Suppressor macrophage treated with lipopolysaccharide for 4 hours (primary cell): ENCODE data around the gene WDPCP.
"Not testable (repeated sequence)": the region's sequence is repeated elsewhere in the genome, so short reads cannot be mapped to it uniquely, and the experiment has no call there.

Source experiments
- DNase-seq: peaks from one replicate; pipeline ENCODE4 v3.0.0-alpha.2; 2020

The WDPCP gene, protein sequence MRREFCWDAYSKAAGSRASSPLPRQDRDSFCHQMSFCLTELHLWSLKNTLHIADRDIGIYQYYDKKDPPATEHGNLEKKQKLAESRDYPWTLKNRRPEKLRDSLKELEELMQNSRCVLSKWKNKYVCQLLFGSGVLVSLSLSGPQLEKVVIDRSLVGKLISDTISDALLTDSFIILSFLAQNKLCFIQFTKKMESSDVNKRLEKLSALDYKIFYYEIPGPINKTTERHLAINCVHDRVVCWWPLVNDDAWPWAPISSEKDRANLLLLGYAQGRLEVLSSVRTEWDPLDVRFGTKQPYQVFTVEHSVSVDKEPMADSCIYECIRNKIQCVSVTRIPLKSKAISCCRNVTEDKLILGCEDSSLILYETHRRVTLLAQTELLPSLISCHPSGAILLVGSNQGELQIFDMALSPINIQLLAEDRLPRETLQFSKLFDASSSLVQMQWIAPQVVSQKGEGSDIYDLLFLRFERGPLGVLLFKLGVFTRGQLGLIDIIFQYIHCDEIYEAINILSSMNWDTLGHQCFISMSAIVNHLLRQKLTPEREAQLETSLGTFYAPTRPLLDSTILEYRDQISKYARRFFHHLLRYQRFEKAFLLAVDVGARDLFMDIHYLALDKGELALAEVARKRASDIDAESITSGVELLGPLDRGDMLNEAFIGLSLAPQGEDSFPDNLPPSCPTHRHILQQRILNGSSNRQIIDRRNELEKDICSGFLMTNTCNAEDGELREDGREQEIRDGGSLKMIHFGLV

DNA sequence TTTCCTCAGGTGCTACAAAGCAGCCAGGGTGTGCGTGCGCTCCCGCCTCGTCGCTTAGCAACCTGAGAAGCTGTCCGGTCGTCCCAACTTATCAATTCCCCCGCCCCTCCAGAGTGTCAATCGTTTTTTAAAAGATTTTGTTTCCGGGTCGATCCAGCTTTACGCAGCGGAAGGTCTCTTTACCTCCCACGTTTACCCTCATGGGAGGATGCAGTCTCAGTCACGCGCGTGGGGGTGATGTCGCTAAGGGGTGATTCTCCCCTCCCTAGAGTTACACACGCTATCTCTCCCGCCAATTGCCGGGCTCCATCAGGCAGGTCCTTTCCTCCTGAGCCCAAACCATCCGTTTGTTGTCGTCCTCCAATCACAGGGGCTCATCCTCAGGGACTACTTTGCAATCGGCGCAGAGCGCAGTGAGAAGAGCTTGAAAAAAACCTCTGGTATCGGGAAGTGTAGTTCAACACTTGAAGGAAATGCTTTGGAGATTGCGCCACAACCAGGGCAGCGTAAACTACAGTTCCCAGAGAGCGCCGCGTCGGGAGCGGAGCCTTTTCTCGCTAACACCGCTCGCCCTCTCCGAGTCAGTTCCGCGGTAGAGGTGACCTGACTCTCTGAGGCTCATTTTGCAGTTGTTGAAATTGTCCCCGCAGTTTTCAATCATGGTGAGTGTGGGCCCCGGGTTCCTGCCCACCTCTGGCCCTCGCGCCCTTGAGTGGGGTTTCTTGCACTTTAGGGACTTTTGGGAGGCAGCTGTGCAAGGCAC lies at the start of gene WDPCP, which contains the start of gene MDH1:
WDPCP (minus strand) TSS at position 93 of the 763 bp plus-strand sequence. CDS start 206 bp downstream, outside the sequence.
MDH1 (plus strand) TSS at position 579 of the 763 bp plus-strand sequence; CDS start at position 660, 81 bp downstream.
- peak; percentile 98 for DNase-seq

DNA sequence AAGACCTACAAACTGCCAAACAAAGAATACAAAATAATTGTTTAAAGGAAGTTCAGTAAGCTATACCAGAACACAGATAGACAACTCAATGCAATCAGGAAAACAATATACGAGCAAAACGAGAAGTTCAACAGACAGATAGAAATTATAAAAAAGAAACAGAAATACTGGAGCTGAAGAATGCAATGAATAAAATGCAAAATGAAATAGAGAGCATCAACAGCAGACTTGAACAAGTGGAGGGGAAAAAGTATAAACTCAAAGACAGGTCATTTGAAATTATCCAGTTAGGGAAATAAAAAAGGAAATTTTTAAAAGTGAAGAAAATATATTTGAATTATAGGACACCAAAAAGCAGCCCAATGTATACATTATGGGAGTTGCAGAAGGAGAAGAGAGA lies 44.1 kb upstream of the WDPCP start:
- no peak for DNase-seq

DNA sequence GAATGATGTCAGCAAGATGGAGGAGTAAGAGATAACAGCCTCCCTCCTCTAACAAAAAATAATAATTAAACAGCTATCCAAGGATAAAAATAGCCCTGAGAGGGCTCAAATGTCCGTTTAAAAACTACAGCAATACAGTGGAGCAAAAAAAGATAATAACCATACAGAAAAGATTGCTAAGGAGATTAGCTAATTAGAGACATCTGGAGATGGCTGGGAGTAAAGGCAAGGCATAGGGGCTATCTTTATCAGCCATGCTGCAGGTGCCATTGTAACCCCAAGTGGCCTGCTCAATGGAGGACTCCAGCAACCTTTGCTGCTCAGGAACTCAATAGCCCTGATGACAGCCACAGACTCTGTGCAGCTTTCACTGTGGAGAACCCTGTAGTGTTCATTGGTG lies 43.2 kb upstream of the WDPCP start:
- DNase-seq: no peak

DNA sequence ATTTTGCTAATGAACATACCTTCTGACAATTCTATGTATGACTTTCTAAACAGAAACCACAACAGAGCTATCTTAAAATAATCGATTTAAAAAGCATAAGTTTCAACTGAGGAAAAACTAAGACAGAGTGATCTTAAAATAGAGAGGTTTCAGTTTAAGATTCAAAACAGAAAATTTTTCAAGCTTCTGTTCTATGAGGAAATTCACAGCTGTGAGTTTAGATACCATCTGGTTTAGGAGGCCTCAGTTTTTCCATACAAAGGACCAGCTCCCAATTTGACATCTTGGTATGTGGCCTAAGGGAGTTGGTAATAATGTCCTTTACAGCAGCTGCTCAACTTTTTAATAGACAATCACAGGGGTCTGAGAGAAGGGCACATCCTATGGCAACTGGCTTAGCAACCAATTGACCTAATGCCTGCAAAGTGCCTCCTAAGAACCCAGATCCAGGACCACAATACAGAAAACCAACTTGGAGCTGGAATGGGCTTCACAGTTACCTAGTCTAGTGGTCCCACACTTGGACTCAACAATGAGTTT lies 40.2 kb upstream of the WDPCP start:
- no peak for DNase-seq

DNA sequence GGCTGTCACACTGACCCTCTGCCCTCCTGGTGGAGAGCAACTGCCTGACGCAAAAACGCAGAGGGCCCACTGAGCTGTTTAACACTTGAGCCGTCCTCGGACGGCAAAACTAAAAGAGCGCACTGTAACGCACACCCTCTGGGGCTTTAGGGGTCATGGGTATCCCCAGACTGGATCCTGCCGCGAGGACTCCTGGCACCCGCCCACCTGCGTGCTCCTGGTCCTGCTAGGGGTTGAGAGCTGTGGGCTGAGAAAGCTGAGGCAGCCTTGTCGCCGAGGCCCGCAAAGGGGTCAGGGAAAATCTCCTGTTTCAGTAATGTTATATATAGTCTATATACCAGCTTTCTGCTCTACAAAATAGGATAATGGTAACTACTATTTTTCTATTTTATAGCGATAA lies 39.6 kb upstream of the WDPCP start:
- no peak for DNase-seq

DNA sequence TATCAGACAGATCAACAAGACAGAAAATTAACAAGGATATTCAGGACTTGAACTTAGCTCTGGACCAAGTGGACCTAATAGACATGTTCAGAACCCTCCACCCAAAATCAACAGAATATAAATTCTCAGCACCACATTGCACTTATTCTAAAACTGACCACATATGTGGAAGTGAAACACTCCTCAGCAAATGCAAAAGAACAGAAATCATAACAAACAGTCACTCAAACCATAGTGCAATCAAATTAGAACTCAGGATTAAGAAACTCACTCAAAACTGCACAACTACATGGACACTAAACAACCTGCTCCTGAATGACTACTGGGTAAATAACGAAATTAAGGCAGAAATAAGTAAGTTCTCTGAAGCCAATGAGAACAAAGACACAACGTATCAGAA lies 35.5 kb upstream of the WDPCP start:
- not testable (repeated sequence) for DNase-seq

DNA sequence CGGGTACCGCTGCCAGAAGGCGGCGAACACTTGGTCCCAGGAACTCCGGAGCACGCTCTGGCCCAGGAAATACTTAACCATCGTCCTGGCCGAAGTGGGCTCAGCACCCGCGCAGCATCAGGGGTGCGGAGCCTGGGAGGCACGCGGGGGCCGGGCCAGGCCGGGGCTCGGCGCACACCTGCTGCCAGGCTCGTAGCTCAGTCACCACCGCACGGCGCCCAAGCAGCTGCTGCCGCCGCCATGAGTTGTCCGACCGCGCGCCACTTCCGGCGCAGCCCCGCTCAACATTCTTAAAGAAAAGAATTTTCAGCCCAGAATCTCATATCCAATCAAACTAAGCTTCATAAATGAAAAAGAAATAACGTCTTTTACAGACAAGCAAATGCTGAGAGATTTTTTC lies 34.5 kb upstream of the WDPCP start:
- no peak for DNase-seq

DNA sequence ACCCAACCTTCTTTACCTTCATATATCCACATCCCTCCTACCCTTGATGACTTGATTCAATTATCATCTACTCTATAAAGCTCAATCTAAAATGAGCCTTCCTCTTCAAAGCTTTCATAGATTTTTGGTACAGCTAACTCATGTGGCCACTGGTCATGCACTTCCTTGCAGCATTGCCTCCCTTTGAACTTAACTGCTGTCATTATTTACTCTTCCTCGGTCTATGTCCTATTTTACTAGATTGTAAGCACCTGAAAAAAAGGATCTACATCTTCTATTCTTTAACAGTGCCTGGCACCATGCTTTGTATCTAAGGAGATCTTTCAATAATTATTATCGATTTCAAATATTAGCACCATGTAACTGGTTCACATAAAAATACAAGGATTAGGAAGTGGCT lies 31.1 kb upstream of the WDPCP start:
- DNase-seq: no peak

DNA sequence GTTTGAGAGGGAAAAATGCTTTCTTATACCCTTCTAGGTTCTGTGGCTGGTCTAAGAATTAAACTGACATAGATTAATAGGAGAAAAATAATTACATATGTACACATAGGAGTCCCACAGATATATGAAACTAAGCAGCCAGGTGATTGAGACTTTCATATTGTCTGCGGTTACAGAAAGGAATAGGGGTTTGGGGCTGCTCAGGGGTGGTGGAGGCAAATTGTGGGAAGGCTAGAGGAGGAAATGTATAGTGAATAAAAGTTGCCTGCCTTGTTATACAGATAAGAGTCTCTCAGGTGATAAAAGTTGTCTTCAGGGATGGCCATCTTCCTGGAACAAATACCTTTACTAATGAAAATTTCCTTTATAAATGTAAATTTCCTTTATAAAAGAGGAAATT lies 29.1 kb upstream of the WDPCP start:
- DNase-seq: no peak

DNA sequence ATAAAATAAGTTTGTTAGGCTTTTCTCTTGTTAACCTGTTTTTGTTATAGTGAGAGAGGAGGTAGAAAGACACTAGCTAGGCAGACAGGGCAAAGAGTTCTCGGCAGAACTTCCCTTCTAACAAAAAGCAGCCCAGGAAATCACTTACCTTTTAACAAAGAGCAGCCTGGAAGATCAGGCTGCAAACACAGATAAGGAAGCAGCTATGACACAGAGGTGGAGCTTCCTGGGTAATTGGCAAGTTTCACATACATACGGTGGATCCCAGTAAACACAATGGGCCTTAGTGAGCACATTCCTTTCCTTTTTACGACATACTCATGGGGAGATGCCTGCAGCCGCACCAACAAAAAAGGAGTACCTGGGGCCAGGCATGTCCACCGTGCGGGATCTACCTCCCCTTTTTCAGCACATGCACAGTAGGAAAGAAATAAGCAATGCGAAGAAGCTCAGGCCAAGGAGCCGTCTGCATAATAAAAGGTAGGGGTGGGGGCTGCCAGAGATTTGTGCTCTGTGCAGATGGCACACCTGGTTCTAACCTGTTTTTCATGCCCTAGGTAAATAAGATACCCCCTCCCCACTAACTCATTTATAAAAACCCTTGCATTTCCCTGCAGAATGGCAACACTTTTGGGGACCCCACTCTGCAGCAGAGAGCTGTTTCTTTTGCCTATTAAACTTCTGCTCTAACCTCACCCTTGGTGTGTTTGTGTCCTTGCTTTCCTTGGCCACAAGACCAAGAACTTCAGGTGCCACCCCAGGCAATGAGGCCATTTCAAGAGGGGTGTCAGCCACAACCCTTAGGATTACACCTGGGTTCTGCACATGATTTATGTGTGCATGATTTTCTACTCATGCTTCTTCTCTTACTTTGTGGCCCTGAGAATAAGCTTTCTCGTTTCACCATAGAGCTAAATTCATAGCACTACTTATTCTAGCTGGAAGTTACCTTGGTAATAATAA lies 27.0 kb upstream of the WDPCP start:
- no peak for DNase-seq

DNA sequence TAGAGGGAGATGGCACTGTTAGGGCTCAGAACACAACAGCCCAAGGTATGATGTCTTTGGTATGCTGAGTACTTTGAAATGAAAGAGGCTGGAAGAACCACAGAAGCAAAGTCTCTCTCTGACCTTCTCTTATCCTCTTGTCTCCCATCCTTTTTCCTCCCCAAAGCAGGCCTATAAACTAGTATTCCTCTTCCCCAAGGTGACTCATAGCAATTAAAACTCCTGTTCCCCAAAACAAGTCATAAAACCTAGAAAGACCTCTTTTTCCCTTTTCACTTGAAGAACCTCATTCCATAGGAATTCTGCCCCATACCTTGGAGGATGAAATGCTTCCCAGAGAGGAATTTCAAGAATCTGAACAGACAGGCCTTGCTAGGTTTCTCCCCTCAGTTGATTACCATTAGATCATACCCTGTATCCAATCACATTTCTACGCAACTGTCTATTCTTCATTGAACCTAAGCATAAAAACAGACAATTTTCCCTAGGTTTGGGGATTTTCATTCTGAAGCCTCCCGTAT lies 26.2 kb upstream of the WDPCP start:
- DNase-seq: no peak

DNA sequence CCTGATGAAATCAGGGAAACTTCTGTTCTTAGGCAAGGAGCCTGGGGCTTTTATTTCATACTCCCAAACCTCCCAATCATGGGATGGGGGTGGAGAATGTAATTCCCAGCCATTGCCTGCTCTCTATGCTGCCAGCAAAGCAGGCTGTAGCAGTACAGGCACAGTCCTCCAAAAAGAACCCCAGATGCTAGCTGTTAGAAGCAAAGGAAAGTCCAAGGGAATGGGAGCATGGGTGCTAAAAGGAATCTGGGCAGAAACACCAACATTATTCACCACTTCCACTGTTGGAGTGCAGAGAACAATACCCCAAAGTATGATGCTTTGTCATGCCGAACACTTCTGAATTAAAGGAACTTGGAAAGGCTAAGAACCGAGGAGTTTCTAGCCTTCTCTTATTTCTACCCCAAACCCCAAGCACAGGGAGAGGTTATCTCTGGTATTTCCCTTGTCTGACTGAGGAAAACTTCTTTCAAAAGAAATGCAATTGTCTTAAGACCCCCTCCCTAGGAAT lies 25.2 kb upstream of the WDPCP start:
- no peak for DNase-seq

DNA sequence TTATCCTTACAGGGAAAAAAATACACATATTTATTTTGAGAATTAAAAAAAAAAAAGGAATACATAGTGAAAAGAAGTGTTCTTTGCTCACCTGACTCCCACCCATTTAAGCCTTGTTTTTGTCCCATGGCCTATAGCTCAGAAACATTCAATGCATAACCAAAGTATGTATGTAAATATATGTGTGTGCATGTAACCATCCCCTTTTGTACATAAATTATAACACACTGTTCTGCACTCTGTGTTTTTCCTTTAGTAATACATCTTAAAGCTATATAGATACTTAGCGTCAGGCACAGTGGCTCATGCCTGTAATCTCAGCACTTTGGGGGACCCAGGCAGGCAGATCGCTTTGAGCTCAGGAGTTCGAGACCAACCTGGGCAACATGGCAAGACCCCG lies 22.2 kb upstream of the WDPCP start:
- DNase-seq: no peak

DNA sequence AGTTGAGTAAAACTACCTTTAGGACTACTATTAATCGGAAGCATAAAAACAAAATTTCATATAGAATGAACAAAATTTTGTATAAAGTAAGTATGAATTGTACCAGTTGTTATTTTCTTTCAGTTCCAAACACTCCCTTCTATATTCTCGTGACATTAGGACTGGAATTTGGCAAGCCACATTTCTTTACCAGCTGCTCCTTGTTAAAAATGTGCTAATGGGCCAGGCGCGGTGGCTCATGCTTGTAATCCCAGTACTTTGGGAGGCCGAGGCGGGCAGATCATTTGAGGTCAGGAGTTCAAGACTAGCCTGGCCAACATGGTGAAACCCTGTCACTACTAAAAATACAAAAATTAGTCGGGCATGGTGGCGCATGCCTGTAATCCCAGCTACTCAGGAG lies 20.6 kb upstream of the WDPCP start:
- not testable (repeated sequence) for DNase-seq

DNA sequence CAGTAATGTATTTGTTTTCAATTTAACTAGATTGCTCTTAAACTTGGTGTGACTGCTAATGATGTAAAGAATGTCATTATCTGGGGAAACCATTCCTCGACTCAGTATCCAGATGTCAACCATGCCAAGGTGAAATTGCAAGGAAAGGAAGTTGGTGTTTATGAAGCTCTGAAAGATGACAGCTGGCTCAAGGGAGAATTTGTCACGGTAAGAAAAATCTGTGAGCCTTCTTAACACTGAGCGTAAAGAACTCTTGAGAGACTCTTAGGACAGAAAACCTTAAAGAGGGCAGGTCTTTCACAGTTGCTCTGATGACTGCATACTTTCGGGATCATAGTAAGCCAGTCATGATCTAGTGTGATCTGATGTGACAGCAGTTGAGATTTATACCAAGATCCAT lies 16.4 kb upstream of the WDPCP start:
- no peak for DNase-seq

DNA sequence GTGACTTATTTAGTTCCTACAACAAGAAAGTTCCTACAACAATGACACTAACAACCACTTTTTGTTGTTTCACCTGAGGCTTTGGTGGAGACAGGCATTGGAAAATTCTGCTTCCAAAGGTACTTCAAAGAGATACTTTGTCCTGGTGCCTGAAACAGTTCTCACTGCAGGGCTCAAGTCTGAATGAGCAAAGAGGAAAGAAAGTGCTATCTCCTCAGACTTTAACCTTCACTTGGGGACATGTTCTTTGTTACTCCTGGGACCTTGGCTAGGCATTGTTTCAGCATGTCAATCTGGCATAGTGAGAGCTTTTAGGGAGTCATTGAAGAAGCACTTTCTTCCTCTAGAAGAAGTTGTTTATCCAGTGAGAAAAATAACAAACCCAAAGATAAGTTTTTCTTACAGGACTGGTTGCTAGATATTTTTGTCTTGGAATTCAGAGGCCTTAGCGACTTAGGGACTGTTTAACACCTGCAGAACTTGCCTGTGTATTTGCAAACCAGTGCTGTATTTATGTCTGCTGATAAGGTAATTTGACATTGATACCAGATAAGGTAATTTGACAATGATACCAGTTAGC lies 12.7 kb upstream of the WDPCP start:
- no peak for DNase-seq

DNA sequence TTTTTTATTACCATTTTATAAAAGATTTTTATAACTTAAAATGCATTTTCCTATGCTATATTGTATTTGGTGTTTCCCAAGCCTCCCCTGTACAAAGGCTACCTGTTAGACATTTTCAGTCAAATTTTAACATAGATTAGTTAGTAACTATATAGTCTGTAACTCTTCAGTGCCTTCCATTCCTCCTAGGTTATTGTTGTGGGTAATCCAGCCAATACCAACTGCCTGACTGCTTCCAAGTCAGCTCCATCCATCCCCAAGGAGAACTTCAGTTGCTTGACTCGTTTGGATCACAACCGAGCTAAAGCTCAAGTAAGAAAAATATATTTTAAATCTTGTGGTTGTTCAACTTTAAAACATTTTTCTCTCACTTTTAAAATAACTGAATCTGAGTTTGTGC lies 10.7 kb upstream of the WDPCP start:
- DNase-seq: no peak

DNA sequence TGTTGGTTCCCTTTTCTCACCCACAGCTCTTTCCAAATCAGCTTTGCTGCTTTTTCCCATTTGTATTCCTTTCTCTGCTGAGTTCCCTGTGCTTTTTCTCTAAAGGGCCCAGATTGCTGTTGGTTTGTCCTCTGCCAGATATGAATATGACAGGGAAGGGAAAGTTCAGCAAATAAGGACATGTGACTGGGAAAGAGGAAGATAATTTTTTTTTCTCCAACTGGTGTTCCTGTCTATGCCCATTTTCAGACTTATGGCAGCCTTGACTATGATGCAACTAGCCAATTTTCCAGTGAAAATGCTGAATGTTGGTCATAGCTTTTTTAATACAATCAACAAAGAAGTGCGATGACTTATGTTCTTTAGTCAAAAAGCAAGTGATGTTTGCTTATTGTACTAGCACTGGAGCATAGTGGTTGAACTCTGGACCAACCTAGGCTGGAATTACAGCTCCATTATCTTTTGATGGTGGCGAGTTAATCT lies 8.2 kb upstream of the WDPCP start:
- peak; percentile 76 for DNase-seq

DNA sequence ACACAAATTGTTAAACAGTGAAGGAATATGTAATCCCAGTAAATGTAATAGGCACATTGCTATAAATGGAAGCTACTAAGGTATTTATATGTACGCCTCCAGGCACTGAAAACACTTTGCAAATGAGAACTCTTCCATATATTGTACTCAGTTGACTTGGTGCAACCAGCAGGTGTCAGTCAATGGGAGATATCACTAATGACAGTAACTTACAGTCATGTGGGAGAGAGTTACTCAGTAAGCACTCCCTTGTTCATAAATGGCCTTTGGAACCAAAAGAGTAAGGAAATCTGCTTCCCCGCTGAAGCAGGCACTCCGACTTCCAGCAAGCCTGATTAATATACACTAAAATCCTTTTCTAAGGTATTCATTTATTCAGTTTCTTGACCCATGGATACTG lies 6.4 kb upstream of the WDPCP start:
- no peak for DNase-seq

DNA sequence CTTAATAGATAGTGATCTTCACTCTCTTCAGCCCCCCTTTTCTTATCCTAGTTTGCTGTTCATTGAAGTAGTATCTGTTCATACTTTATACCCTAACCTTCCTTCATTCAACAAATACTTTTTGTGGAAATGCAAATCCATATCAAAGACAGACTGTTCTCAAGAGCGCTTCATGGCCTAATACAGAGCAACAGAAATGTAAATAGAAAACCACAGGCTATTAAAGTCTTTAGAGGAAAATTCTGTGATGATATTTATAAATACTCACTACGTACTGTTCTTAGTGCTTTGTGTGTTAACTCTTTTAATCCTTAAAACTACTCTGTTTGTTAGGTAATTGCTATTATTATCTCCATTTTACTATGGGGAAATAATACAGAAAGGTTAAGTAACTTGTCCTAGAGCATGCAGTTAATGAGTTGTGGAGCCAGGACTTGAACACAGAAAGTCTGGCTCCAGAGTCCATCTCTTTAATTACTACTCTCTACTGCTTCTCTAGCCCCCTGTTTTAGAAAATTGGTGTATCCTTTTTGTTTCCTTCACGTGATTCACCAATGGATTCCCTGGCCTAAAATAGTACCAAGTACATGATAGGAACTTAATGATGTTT lies 3.4 kb upstream of the WDPCP start:
- DNase-seq: no peak
